ENCODE measurements around the gene CNTN4.

Gene CNTN4

GRCh38 chr3:2735392-2735894, 636.8 kb downstream of the CNTN4 start:
- Histone ChIP-seq H3K4me1 (ENCODE audit: low read depth, poor library complexity, severe bottlenecking) (no peaks in the 10 kb centered on the region), H2AFZ (ENCODE audit: low read depth) (no peak overlapping the region), H3K27ac (no peak overlapping the region), H3K9ac (no peak overlapping the region), H3K4me3 (IDR thresholded peaks at IDR 0.05; ENCODE audit: insufficient read depth, low read depth, low read length) (no peak overlapping the region), H3K36me3 (ENCODE audit: insufficient read depth) (no peaks in the 10 kb centered on the region), H4K20me1 (ENCODE audit: insufficient read depth) (no peaks in the 10 kb centered on the region), H3K27me3 (ENCODE audit: insufficient read depth, low read depth) (no peaks in the 10 kb centered on the region), H3K4me2 (no peak overlapping the region), H3K79me2 (ENCODE audit: insufficient read depth, low read depth) (no peaks in the 10 kb centered on the region)
- TF ChIP-seq CTCF (conservative IDR thresholded peaks at IDR 0.05; ENCODE audit: low read depth, low read length) = no peak

- H3K79me2 ChIP-seq (ENCODE audit: insufficient read depth, low read depth) = no peaks in the 10 kb centered on the region
- no peak overlapping the region for H3K4me3 ChIP-seq (IDR thresholded peaks at IDR 0.05; ENCODE audit: insufficient read depth, low read depth, low read length)
- no peaks in the 10 kb centered on the region for H3K4me1 ChIP-seq (ENCODE audit: low read depth, poor library complexity, severe bottlenecking)
- no peaks in the 10 kb centered on the region for H3K27me3 ChIP-seq (ENCODE audit: insufficient read depth, low read depth)
- H3K4me2 ChIP-seq = no peak overlapping the region
- H3K9ac ChIP-seq = no peak overlapping the region
- TF ChIP-seq CTCF (conservative IDR thresholded peaks at IDR 0.05; ENCODE audit: low read depth, low read length) = no peak
- no peak overlapping the region for H2AFZ ChIP-seq (ENCODE audit: low read depth)
- H3K36me3 ChIP-seq (ENCODE audit: insufficient read depth) = no peaks in the 10 kb centered on the region
- no peaks in the 10 kb centered on the region for H4K20me1 ChIP-seq (ENCODE audit: insufficient read depth)
- no peak overlapping the region for H3K27ac ChIP-seq
Measured at GRCh38 chr3:2741516-2741915, 642.9 kb downstream of the CNTN4 start.

- Histone ChIP-seq H4K20me1 (ENCODE audit: insufficient read depth) (no peaks in the 10 kb centered on the region), H3K4me1 (ENCODE audit: low read depth, poor library complexity, severe bottlenecking) (no peaks in the 10 kb centered on the region), H3K4me3 (IDR thresholded peaks at IDR 0.05; ENCODE audit: insufficient read depth, low read depth, low read length) (no peak overlapping the region), H3K27ac (no peak overlapping the region), H3K36me3 (ENCODE audit: insufficient read depth) (no peaks in the 10 kb centered on the region), H3K9ac (no peak overlapping the region), H3K4me2 (no peak overlapping the region), H2AFZ (ENCODE audit: low read depth) (no peak overlapping the region), H3K27me3 (ENCODE audit: insufficient read depth, low read depth) (no peaks in the 10 kb centered on the region), H3K79me2 (ENCODE audit: insufficient read depth, low read depth) (no peaks in the 10 kb centered on the region)
- no peak for TF ChIP-seq CTCF (conservative IDR thresholded peaks at IDR 0.05; ENCODE audit: low read depth, low read length)
Measured at GRCh38 chr3:2765002-2765579, 666.4 kb downstream of the CNTN4 start.

GRCh38 chr3:2770451-2770850, 671.8 kb downstream of the CNTN4 start:
- no peak overlapping the region for H3K9ac ChIP-seq
- no peaks in the 10 kb centered on the region for H3K27me3 ChIP-seq (ENCODE audit: insufficient read depth, low read depth)
- no peaks in the 10 kb centered on the region for H4K20me1 ChIP-seq (ENCODE audit: insufficient read depth)
- H2AFZ ChIP-seq (ENCODE audit: low read depth) = no peak overlapping the region
- no peak for TF ChIP-seq CTCF (conservative IDR thresholded peaks at IDR 0.05; ENCODE audit: low read depth, low read length)
- no peak overlapping the region for H3K4me2 ChIP-seq
- H3K36me3 ChIP-seq (ENCODE audit: insufficient read depth) = no peaks in the 10 kb centered on the region
- no peaks in the 10 kb centered on the region for H3K79me2 ChIP-seq (ENCODE audit: insufficient read depth, low read depth)
- H3K4me1 ChIP-seq (ENCODE audit: low read depth, poor library complexity, severe bottlenecking) = no peaks in the 10 kb centered on the region
- no peak overlapping the region for H3K4me3 ChIP-seq (IDR thresholded peaks at IDR 0.05; ENCODE audit: insufficient read depth, low read depth, low read length)
- no peak overlapping the region for H3K27ac ChIP-seq

All from KMS-11 (cell line).